Measurements from ENCODE around the gene TES.

TES gene

DNA sequence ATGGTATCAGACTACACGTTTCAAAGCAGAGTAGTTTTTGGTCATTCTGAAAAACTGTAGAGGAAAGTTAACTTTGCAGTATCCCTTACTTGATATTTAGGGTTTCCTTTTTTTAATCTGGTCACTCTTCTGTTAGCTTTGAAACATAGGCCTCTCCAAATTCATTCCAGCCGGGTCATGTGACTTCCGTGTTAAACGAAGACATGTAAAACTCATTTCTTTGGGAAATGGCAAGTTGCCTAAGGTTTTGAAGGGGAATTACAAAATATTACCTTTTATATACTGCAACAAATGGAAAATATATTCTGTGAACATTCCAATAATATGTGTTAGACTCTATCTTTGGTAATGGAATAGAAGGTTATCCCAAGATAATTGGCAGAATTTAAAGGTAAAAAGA is 9.5 kb downstream of the TES start:
- DNase-seq (ENCODE audit: low read depth, low spot score), result no peak

DNA sequence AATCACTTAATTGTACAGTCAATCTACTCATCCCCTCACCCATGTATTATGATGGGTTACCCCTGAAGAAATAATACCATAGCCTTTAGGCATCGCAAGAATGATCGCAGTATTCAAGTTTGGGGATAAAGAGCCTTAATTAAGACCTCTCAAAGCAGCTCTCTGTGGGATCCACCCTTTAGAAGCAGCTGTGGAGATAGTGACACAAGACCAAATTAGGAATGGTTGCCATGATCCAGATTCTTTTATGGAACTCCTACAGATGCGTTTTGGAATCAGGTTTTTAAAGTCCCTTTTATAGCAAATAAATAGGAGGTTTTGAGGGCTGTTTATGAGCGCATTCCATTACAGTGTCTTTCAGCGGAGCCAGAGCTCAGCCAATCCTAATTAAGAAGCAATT is 12.2 kb downstream of the TES start:
- no peak for DNase-seq (ENCODE audit: low read depth, low spot score)

DNA sequence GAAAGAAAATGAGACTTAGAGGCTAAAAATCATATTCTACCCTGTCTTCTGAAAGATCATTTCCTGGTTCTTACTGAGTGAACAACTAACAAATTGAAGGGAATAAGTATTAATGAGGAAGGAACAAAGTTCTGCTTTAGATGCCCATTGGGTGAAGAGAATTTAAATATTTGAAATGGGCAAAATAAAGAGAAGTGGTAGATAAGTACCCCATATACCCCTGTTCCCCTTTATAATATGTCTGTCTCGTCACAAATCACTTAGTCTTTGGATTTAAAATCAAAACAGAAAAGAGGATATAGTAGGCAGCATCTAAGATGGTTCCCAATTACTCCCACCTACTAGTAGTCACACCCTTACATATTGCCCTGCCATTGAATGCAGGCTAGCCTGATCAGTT is 13.2 kb downstream of the TES start:
- DNase-seq (ENCODE audit: low read depth, low spot score), result no peak

DNA sequence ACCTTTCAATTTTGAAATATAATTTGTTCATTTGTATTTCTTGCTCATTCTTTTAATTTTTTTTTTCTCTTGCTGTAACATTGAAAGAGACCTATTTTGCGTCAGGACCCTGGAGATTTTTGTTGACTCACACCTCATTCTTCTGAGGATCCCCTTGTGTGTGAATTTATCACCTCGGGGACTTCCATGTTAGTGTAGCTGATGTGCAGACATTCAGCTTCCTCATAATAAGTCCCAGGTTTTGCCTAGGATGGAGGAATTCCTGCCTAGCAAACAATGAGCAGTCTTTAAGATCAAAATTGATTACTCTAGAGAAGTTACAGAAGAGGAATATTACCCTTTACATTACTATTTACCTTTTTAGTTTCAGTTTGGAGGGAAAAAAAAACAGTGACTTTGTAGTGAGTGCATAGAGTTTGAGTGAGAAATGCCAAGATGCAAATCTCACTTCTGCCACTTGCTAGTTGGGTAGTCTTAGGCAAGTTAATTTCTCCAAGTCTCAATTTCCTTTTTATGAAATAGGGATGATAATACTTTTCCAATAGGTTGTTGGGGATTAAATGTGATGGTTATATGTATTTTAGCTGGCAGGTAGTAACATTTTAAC is 14.3 kb downstream of the TES start:
- no peak for DNase-seq (ENCODE audit: low read depth, low spot score)

DNA sequence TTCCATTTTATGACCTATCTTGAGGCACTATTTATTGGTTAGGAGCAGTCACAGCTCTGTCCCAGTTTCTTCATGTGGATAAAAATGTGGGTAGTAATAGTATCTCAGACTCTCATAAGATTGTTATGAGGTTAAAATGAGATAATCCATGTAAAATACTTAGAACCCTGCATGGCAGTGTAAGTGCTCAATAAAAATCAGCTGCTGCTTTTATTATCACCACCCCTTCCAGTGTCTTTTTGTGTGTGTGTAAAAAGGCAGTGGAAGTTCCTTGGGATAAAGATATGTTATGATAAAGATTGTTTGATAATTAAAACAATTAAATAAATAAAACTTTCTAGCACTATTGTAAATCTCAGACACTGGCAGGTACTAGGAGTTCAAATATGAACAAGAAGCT is 15.5 kb downstream of the TES start:
- no peak for DNase-seq (ENCODE audit: low read depth, low spot score)

DNA sequence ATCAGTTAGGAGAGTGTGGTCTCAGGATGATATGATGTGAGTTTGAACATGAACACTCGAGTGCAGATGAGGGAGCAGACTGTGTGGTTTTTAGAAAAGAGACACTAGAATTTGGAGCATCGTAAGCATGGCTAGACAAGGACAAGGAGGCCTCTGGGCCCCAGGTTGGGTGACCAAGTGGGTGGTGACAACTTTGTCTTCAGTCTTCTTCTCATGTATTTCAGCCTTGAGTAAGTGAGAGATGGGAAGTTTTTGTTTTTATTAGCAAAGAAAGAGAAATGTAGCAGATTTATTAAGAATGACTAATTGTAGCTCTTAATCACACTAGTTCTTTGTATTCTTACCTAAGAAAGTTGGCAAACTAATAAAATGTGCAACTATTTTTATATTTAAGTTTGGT is 16.3 kb downstream of the TES start:
- no peak for DNase-seq (ENCODE audit: low read depth, low spot score)

DNA sequence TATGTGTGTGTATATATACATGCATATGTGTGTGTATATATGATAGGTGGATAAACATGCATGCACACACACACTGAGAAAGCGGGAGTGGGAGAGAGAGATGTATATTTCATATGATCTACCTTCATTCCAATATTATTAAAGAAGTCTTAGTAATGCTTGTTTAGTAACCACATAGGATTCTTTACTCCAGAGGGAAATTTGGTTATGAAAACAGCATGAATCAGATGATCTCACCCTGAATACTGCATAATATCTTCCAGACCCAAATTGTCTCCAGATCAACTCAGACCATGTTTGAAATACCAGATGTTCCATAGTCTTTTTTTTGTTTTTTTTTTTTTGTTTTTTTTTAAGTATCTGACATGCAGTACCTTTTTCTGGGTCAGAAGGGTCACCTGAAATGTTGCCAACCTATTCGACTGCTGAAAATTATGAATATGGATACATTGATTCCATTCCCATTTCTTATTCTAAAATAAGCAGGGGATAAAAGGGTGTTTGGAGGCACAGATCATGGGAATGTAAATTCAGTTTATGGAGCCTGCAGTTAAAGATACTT is 17.4 kb downstream of the TES start:
- DNase-seq (ENCODE audit: low read depth, low spot score), result peak; percentile 76

DNA sequence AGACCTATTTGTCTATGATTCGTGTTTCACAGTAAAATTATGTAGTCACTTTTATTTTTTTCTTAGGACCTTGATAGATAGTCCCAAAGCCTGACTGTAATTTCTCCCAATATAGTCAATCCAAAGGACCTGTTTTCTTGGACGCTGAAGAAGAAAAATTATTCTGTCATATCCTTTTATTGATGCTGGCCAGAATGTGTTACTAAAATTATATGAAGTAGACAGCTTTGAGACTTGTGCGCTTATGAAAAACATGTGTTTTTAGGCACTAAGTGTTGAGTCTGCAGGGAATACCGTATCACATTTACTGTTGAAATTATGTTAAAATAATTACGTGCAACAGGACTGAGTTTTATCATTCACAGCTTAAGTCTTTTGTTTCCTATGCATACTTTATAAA is 17.9 kb downstream of the TES start:
- no peak for DNase-seq (ENCODE audit: low read depth, low spot score)

DNA sequence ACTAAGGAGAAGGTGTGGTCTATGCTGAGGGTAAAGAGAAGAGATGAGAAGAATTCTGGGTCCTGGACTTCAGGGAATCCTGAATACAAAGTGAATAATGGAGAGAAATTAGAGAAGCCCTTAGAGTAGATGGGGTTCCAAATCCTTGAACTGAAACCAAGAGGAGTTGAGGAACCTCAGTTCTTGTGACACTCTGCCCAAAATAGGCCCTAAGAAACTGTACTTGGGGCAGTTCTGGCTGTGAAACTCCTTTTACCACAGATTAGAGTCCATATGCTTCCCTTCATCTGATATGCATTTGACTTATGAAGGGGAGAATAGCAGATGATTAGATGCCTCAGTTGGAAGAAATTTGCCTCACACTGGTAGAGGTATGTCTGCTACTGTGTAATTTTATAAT is 19.0 kb downstream of the TES start:
- DNase-seq (ENCODE audit: low read depth, low spot score), result no peak

DNA sequence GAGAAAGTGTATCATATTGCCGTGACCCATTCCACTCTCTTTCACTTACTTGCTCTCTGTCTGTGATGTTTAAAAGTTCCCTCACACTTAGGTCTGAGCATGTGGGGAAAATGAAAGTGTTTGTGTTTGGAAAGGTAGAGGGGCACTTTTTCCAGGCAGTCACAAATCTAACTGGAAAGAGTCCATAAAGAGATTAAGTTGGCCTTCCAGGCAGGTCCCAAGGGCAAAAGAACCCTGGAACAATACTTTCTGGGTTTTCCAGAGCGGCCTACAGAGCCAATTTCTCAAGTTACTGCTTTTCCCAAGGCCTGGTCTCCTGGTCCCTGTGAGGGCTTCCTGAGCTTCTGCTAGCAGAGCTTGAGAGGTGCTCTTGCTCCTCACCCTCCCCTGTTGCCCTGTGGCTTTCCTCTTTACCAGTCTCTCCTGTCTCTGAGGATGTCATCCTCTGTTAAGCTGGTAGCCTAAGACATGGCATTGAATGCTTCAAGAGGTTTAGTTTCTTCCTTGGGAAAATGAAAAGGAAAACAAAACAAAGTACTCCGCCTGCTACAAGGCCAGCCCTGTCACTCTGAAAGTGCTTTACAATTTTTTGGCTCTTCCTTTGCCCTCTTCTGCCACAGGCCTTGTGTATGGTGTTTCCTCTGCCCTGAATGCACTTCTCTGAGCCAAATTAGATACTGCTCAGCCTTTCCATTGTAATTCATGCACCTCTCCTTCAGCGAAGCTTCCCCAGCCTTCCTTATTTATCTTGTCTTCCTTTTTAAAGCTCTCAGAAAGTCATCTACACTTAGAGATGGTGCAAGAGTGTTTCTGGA is 20.1 kb downstream of the TES start:
- DNase-seq (ENCODE audit: low read depth, low spot score), result no peak

DNA sequence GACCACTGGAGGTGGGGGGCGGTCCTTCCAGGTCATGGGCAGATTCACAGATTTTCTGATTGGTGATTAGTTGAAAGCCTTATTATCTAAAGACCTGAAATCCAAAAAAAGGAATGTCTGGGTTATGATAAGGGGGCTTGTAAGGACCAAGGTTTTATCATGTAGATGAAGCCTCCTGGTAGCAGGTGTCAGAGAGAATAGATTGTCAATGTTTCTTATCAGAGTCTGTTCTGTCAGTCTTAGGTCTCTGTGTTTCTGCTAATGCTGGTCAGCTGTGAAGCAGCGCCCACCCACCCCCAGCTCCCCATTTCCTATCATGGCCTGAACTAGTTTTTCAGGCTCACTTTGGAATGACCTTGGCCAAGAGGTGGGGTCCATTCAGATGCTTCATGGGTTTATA is 21.2 kb downstream of the TES start:
- no peak for DNase-seq (ENCODE audit: low read depth, low spot score)

DNA sequence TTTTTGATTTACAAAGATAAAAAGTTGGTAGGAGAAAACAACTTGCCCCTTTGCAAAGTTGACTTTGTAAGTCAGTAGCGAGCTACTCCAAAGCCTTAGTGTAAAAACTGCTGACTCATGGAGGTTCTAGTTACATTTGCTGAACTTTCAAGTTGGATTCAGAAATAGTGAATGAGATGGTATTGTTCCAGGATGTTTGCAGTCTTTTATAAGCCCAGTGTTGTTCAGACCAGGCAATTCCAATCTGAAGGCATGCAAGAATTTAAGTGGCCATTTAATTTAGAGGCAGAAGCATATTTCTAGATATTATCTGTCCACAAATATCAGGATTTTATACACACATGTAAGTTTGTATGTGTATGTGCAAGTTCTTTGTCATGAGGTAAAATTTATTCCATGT is 21.6 kb downstream of the TES start:
- no peak for DNase-seq (ENCODE audit: low read depth, low spot score)

DNA sequence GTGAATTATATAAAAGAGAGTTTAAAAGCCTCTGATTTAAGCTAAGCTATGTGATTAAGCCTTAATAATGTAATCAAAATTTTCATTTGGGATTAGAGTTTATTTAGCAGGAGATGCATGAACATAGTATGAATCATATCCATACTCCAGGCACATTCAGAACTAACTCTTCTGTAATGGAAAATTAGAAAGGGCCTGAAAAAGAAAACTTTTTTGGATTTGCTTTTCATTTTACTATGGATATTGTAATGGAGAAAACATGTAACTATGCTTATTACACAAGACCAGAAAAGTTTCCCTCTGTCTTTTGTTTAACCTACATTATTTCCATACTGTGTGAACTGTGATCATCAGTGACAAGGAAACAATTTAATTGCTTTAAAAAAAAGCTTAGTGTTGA is 22.0 kb downstream of the TES start:
- no peak for DNase-seq (ENCODE audit: low read depth, low spot score)

DNA sequence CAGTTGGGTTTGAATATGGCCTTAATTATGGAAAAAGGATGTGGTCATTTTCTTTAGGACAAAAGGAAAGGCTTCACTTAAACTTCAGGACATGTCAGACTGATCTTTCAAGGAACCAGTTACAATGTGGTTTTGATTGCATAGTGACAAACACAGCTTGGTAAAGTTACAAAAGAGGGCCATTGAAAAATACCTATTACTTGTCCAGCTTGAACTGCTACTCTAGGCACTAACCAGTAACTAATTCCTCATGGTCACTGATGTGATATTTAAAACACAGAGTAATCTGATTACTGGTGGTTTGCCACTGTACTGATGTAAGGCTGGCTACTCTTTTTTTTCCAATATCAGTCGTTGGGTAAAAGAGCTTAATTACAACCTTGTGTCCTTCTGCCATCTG is 22.6 kb downstream of the TES start:
- DNase-seq (ENCODE audit: low read depth, low spot score), result no peak

DNA sequence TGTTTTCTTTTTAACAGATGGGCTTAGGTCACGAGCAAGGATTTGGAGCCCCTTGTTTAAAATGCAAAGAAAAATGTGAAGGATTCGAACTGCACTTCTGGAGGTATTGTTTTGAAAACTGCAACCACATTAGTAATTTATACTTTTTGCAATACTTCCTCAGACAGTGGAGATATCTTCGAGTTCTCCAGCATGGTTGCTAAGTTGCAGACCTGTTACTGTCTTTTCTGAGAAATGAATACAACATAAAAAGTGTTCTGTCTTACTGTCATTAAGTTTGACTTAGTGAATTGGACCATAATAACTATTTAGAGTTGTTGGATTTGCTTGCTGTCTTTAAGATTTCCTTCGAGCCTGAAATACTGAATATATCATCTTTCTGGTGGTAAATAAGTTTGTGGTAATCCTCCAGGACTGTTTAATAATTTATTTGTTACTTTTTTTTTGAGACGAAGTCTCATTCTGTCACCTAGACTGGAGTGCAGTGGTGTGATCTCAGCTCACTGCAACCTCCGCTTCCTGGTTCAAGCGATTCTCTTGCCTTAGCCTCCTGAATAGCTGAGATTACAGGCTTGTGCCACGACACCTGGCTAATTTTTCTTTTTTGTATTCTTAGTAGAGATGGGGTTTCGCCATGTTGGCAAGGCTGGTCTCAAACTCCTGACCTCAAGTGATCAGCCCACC is 24.3 kb downstream of the TES start:
- no peak for DNase-seq (ENCODE audit: low read depth, low spot score)

DNA sequence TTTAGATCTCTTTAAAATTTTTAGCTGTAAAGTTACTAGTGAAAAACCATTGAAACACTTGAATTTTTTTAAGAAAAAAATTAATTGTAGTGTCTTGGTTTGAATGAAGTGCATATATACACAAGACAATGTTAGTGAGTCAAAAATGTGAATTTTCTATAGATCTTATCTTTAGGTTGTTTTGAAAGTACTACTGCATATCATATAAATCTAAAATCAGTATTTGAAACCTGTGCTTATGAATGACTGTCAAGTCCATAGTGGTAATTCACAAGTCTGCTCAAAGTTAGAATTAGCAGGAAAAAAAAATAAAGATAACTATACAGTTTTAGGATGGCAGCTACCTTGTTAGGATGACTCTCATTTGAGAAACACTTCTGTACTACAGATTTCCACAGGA is 25.0 kb downstream of the TES start:
- DNase-seq (ENCODE audit: low read depth, low spot score), result no peak

DNA sequence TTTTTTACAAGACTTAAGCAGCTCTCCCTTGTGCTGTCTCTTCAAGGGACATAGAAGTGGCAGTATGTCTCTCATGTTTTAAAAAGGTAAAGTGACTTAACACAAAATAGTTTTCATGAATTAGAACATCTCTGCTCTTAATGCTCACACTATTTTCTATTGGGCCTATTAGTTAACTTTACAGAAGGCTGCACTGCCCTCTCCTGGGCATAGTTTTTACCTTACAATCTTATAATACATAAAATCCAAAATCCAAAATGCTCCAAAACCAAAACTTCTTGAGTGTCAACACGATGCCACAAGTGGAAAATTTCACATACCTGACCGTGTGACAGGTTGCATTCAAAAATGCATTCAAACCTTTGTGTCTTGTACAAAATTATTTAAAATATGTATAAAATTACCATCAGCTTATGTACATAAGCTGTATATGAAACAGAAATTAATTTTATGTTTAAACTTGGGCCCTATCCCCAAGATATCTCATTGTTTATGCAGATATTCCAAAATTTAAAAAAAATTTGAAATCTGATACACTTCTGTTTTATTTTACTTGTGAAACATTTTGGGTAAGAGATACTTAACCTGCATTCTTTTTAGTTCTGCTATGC is 25.8 kb downstream of the TES start:
- DNase-seq (ENCODE audit: low read depth, low spot score), result no peak

DNA sequence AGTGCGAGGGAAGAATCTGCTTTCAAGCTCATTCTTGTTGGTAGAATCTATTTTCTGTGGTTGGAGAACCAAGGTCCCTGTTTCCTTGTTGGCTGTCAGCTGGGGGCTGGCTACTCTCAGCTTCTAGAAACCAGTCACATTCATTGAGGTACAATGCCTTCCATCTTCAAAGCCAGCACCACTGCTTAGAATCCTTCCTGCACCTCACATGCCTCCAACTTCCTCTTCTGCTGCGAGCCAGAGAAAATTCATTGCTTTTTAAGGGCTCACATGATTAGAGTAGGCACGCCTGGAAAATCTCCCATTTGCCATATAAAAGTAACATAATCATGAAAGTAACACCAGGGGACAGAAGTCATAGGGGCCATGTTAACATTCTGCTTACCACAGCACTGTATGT is 28.7 kb downstream of the TES start:
- DNase-seq (ENCODE audit: low read depth, low spot score), result no peak

DNA sequence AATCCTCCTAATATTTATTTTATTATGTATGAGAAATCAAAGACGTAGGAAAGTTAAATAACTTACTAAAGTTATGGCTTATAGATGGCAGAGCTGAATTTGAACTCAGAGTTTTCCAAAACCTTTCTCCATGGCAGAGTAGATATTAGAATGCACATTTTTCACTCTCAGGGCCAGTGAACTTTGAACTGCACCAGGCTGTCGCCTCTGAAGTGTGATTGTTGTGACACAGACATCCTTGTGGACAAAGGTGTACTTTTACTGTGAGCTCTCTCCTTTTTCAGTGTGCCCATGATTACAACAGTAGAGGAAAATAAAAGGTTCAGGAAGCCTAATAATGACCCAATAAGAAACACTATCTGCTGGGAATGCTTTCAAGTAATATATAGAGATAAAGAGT is 29.1 kb downstream of the TES start:
- no peak for DNase-seq (ENCODE audit: low read depth, low spot score)

DNA sequence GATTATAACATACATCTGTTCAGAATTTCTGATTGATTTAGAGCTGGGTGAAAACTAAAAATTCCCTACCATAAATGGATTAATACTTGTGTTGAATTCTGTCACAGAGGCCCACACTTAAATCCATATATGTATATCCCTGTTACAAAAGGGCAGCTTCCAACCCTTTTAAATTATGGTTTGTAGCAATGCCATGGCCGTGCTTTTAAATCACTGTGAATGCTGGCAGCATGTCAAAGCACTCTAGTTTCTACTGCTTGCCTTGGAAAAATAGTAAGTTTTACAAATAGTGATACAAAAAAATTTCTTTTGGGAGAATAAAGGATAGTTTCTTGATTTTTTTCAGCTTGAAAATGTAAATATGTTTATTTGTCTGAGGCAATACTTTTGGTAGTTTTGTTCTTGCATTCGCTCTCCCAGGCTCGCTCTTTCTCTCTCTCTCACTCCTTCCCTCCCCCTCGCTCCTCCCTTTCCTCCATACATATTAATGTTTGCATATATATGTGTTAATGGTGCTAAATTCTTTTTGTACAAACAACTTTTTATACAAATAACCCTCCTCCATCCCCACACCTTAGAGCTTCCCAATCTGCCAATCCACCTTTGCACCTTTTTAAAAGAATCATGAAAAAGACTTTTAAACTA is 29.8 kb downstream of the TES start:
- DNase-seq (ENCODE audit: low read depth, low spot score), result no peak

DNA sequence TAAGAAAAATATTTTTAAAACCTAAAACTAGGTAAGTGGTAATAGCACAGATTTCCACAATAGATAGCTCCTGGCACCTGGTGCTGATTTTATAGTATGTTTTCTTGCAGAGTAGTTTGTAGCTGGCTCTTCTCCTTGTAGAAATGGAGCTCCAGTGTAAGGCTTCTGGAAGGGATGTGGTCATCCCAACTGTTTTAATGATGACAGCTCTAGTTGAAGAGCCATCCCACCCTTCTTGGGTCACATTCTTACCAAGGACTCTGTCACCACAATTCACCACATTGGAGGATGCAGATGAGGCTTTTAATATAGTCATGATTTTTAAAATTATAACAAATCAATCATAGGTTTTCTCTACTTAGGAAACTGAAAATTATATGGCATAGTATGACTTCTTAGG is 31.0 kb downstream of the TES start:
- DNase-seq (ENCODE audit: low read depth, low spot score), result no peak

DNA sequence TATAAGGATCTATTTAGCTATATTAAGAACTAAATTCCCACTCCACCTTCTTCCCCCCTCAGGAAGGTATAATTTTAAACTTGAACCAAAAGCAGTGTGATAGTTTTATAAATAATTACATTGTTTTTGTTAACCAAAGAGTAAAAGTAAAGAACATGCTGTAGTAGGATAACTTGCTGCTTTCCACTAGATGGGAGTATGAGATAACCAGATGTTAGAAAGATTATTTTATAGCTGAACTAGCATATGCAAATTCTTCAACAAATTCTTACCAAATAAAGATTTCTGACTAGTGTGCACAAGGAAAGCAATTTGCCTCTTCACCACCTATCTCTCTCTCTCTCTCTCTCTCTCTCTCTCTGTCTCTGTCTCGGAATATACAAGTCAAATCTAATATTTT is 31.8 kb downstream of the TES start:
- DNase-seq (ENCODE audit: low read depth, low spot score), result no peak
